ENCODE measurements around the gene ATP7B.

- no peak for TF ChIP-seq CREB1 (CRISPR knock-in tag; IDR thresholded peaks at IDR 0.05; ENCODE audit: low read depth)
- TF ChIP-seq, protein P1, sequence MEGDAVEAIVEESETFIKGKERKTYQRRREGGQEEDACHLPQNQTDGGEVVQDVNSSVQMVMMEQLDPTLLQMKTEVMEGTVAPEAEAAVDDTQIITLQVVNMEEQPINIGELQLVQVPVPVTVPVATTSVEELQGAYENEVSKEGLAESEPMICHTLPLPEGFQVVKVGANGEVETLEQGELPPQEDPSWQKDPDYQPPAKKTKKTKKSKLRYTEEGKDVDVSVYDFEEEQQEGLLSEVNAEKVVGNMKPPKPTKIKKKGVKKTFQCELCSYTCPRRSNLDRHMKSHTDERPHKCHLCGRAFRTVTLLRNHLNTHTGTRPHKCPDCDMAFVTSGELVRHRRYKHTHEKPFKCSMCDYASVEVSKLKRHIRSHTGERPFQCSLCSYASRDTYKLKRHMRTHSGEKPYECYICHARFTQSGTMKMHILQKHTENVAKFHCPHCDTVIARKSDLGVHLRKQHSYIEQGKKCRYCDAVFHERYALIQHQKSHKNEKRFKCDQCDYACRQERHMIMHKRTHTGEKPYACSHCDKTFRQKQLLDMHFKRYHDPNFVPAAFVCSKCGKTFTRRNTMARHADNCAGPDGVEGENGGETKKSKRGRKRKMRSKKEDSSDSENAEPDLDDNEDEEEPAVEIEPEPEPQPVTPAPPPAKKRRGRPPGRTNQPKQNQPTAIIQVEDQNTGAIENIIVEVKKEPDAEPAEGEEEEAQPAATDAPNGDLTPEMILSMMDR (conservative IDR thresholded peaks at IDR 0.05; ENCODE audit: low read depth in 2 of 2): no peak
- no peak for TF ChIP-seq EZH2 (IDR thresholded peaks at IDR 0.05; ENCODE audit: low read depth, unreplicated experiment)
These were observed 51.5 kb downstream of the ATP7B start for GRCh38 chr13:51959773-51960172.
